HFFc6 (cell line): ENCODE measurements around the gene TMPRSS4. TPM values are rescaled to one million over a fixed set of nuclear protein-coding genes. Genes with fewer than 3 reads are reported as not detected.

ENCODE experiments used
- DNase-seq: peaks from one replicate; pipeline ENCODE4 v3.0.0-alpha.2; 2018
- H3K27ac Mint-ChIP-seq: 2 replicates; pipeline ENCODE4 v1.8.0; 2020; ENCODE audit warnings: mild to moderate bottlenecking, mixed read lengths
- H3K27me3 Mint-ChIP-seq: 2 replicates; pipeline ENCODE4 v1.8.0; 2021; ENCODE audit warnings: mild to moderate bottlenecking, moderate library complexity, mixed read lengths; ENCODE audit not compliant: insufficient read depth
- H3K36me3 Mint-ChIP-seq: 2 replicates; pipeline ENCODE4 v1.8.0; 2021; ENCODE audit warnings: low read depth, mixed read lengths
- H3K4me1 Mint-ChIP-seq: 2 replicates; pipeline ENCODE4 v1.8.0; 2020; ENCODE audit warnings: low read depth, mixed read lengths
- H3K4me3 Mint-ChIP-seq: 2 replicates; pipeline ENCODE4 v1.8.0; 2020; ENCODE audit warnings: mild to moderate bottlenecking, moderate library complexity, mixed read lengths
- H3K9me3 Mint-ChIP-seq: 2 replicates; pipeline ENCODE4 v1.8.0; 2020; ENCODE audit warnings: mild to moderate bottlenecking, mixed read lengths
- total RNA-seq, 6 experiments: library from RNA; stranded (reverse); fragmentation: NEBNext Ultra II Directional; extraction: Animal tissue kit (Norgen Biotek cat#: 25700); gene quantifications; 2 replicates in 1 of 6; 3 replicates in 5 of 6; pipeline ENCODE4 v1.2.3, GENCODE V29; 2021
- TF ChIP-seq, protein P1 (sequence below): fragments of 200-600 bp; sonication (generic); IDR thresholded peaks from 2 replicates; pipeline ENCODE4 v1.5.0; 2021; ENCODE audit warnings: antibody characterized with exemption, mild to moderate bottlenecking

TMPRSS4 gene
- total RNA-seq, 6 experiments from 2014 or later = not detected

DNA sequence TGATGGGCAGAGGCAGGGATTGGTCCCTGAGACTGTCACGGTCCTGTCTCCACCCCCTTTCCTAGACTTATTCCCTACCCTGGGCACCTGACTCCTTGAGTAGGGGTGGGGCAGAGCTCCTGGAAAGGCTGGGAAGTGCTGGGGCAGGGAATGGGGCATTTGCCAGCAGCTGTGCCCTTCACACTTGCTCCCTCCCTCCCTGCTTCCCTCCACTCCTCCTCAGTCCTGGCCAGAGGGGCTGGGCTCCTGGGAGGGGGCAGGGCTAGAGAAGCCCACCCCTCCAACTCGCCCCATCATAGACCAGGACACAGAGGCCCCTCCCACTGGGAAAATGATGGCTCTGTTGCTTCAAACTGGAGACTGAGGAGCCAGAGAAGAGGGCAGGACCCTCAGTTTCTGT, 88.0 kb downstream of the TMPRSS4 start:
- H3K27me3 Mint-ChIP-seq = peaks cover 45% of the 10 kb centered on the region

DNA sequence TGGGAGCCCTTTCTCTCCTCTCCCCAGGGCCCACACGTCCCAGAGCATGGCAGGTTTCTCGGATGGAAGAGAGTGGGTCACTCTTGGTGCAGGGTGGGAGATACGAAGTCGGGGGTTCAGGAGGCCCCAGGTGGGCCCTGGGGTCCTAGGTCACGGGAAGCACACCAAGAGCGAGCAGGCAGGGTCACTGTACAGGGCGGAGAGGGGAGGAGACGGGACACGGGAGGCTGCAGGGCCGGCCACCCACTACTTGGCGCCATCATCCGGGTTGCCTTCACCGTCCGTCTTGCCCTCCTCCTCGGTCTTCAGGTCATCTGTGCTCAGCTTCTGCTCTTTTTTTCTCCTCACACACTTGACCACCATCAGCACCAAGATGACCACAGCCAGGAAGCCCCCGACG, 89.8 kb downstream of the TMPRSS4 start:
- DNase-seq = no peak
- TF ChIP-seq, protein P1, sequence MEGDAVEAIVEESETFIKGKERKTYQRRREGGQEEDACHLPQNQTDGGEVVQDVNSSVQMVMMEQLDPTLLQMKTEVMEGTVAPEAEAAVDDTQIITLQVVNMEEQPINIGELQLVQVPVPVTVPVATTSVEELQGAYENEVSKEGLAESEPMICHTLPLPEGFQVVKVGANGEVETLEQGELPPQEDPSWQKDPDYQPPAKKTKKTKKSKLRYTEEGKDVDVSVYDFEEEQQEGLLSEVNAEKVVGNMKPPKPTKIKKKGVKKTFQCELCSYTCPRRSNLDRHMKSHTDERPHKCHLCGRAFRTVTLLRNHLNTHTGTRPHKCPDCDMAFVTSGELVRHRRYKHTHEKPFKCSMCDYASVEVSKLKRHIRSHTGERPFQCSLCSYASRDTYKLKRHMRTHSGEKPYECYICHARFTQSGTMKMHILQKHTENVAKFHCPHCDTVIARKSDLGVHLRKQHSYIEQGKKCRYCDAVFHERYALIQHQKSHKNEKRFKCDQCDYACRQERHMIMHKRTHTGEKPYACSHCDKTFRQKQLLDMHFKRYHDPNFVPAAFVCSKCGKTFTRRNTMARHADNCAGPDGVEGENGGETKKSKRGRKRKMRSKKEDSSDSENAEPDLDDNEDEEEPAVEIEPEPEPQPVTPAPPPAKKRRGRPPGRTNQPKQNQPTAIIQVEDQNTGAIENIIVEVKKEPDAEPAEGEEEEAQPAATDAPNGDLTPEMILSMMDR = no peak
- H3K36me3 Mint-ChIP-seq = no peaks in the 10 kb centered on the region
- H3K27ac Mint-ChIP-seq = no peak overlapping the region
- H3K9me3 Mint-ChIP-seq = no peaks in the 10 kb centered on the region
- no peak overlapping the region for H3K4me3 Mint-ChIP-seq
- H3K4me1 Mint-ChIP-seq = 0 out of 2 replicates have a peak, but pooled peaks cover 5% of the 10 kb centered on the region
- peaks cover 41% of the 10 kb centered on the region for H3K27me3 Mint-ChIP-seq

More for the DNA sequence above, 88.0 kb downstream of the TMPRSS4 start:
- Mint-ChIP-seq H3K9me3 (no peaks in the 10 kb centered on the region), H3K27ac (no peak overlapping the region), H3K36me3 (no peaks in the 10 kb centered on the region), H3K4me1 (0 out of 2 replicates have a peak, but pooled peaks cover 5% of the 10 kb centered on the region), H3K4me3 (no peak overlapping the region)
- TF ChIP-seq, protein P1 = no peak
- no peak for DNase-seq

DNA sequence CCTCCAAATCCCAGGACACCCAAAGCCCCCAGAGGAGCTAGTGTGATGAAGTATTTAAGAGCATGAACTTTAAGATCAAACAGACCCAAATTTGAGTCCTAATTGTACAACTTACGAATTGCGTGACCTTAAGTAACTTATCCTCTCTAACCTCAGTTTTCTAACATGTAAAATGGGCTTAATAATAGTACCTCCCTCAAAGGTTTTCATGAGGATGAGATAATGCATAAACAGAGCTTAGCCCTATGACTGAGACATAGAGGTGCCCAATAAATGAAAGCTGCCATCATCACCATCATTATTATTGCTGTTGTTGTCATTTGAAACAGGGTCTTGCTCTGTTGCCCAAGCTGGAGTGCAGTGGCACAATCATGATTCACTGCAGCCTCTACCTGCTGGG, 90.4 kb downstream of the TMPRSS4 start:
- no peak for DNase-seq
- TF ChIP-seq, protein P1 = no peak
- Mint-ChIP-seq H3K27me3 (peaks cover 40% of the 10 kb centered on the region), H3K4me1 (0 out of 2 replicates have a peak, but pooled peaks cover 5% of the 10 kb centered on the region), H3K4me3 (no peak overlapping the region), H3K36me3 (no peaks in the 10 kb centered on the region), H3K27ac (no peak overlapping the region), H3K9me3 (no peaks in the 10 kb centered on the region)

DNA sequence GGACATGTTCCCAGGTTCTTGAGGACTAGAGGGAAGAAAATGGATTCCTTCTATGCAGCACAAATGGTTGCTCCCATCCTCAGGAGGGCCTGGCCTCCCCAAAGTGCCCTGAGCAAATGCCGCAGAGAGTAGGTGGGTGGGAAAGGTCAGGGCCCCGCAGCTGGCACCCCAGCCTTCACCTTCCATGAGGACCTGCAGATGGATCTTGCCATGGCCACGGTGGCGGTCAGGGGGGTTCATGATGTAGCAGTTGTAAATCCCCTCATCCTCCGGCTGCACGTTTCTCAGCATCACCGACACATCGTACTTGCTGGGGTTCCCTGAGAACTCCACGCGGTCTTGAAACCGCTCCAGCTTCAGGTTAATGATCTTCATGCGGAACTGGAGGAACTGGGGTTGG, 91.0 kb downstream of the TMPRSS4 start:
- TF ChIP-seq, protein P1 = no peak
- peaks cover 40% of the 10 kb centered on the region for H3K27me3 Mint-ChIP-seq
- 0 out of 2 replicates have a peak, but pooled peaks cover 5% of the 10 kb centered on the region for H3K4me1 Mint-ChIP-seq
- H3K9me3 Mint-ChIP-seq = no peaks in the 10 kb centered on the region
- H3K27ac Mint-ChIP-seq = no peak overlapping the region
- H3K4me3 Mint-ChIP-seq = no peak overlapping the region
- no peaks in the 10 kb centered on the region for H3K36me3 Mint-ChIP-seq
- no peak for DNase-seq

DNA sequence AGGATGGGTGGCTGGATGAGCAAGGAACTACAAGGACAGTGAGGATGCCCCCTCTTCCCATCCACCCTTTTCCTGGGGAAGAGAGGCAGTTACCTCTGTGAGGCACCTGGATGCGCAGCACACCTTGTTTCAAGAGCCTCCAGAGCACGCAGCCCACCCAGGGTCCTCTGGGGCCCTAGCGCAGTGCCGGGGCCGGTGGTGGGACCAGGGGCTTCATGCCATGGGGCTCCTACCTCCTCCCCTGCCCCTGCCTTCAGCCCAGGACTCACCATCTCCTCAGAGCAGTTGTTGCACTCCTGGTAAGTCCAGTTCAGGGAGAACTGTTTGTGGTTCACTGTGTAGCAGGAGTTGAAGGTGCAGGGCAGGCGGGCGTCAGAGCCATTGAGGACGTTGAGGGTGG, 91.4 kb downstream of the TMPRSS4 start:
- no peak overlapping the region for H3K4me3 Mint-ChIP-seq
- DNase-seq = no peak
- H3K9me3 Mint-ChIP-seq = no peaks in the 10 kb centered on the region
- no peaks in the 10 kb centered on the region for H3K36me3 Mint-ChIP-seq
- H3K27ac Mint-ChIP-seq = no peak overlapping the region
- peaks cover 44% of the 10 kb centered on the region for H3K27me3 Mint-ChIP-seq
- TF ChIP-seq, protein P1 = no peak
- H3K4me1 Mint-ChIP-seq = 0 out of 2 replicates have a peak, but pooled peaks cover 5% of the 10 kb centered on the region

DNA sequence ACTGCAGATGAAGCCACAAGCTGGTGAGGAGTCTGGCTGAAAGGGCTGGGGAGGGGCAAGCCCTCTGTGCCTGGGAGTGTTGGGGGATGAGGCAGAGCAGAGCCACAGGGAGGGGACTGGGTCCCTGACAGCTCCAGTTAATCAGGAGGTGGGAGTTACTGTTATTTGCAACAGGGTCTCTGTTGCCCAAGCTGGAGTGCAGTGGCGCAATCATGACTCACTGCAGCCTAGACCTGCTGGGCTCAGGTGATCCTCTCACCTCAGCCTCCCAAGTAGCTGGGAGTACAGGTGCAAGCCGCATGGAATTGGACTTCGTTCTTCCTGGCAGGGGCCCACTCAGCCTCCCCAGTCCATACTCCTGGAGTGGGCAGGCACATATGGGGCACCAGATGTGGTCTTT, 91.9 kb downstream of the TMPRSS4 start:
- Mint-ChIP-seq H3K4me1 (0 out of 2 replicates have a peak, but pooled peaks cover 5% of the 10 kb centered on the region), H3K36me3 (no peaks in the 10 kb centered on the region), H3K4me3 (no peak overlapping the region), H3K27ac (no peak overlapping the region), H3K27me3 (peaks cover 43% of the 10 kb centered on the region), H3K9me3 (no peaks in the 10 kb centered on the region)
- no peak for DNase-seq
- TF ChIP-seq, protein P1 = no peak
